ENCODE measurements around the gene ABCB11.

ABCB11 gene

DNA sequence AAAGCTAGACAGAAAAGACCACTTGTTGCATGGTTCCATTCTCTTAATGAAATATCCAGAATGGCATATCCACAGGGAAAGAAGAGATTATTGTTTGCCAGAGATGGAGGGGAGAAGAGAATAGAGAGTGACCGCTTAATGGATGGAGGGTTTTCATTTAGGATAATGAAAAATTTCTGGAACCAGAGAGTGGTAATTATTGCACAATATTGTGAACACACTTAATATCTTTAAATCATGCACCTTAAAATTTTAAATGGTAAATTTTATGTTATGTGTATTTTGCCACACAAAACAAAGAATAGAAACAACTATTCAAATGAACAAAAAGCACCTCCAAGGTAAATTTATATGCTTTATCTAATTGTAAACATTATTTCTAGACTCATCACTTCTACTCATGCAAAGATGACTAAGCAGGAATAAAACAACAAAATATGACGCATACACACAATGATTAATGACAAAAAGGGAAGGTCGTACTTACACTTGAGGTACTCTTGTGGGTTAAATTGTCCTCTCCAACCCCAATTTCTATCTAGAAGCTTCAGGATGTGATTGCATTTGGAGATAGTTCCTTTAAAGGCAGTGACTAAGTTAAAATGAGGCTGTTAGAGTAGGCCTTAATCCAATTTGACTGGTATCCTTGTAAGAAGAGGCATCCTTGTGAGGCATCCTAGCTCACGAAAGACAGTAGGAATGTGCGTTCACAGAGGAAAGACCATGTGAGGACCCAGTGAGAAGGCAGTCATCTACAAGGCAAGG is 19.5 kb upstream of the ABCB11 start:
- TF ChIP-seq GATA3 (IDR thresholded peaks at IDR 0.05; ENCODE audit: low read depth, low read length) = no peak
- no peak for TF ChIP-seq GATA2 (IDR thresholded peaks at IDR 0.05; ENCODE audit: low read depth, low read length)

DNA sequence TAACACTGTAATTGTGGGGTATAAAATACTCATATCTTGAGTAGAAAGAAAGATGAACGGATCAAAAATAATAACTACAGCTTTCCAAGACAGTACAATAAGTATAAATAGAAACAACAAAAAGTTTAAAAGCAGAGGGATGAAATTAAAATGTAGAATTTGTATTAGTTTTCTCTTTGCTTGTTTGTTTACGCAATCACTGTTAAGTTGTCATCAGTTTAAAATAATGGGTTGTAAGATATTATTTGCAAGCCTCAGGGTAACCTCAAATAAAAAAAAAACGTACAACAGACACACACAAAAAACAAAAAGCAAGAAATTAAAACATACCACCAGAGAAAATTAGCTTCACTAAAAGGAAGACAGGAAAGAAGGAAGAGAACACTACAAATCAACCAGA is 18.0 kb upstream of the ABCB11 start:
- TF ChIP-seq GATA2 (IDR thresholded peaks at IDR 0.05; ENCODE audit: low read depth, low read length) (no peak), GATA3 (IDR thresholded peaks at IDR 0.05; ENCODE audit: low read depth, low read length) (no peak)

DNA sequence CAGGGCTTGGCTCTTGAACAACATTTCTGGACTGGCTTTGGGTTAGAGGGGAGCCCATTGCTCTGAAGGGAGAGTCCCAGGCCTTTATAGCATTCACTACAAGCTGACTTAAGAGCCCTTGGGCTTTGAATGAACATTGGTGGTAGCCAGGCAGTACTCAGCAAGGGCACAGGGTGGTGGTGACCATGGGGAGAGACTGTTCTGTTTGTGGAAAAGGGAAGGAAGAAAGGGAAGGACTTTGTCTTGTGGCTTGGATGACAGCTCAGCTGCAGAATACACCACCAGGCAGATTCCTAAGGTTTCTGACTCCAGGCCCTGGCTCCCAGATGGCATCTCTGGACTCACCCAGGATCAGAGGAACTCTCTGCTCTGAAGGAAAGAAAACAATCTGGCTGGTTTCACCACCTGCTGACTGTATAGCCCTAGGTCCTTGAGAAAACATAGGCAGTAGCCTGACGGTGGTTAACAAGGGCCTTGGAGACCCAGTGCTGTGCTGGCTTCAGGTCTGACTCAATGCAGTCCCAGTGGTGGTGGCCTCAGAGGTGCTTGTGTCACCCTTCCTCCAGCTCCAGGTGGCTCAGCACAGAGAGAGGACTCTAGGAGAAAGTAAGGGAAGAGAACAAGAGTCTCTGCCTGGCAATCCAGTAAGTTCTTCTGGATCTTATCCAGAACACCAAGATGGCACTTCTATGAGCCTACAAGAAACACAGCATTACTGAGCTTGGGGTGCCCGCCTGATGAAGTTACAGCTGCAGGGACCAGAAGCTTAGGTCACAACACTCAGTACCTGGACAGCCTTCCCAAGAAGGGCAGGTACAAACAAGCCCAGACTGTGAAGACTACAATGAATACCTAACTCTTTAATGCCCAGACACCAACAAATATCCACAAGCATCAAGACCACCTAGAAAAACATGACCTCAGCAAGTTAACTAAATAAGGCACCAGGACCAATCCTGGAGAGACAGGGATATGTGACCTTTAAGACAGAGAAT is 16.4 kb upstream of the ABCB11 start:
- no peak for TF ChIP-seq GATA2 (IDR thresholded peaks at IDR 0.05; ENCODE audit: low read depth, low read length)
- no peak for TF ChIP-seq GATA3 (IDR thresholded peaks at IDR 0.05; ENCODE audit: low read depth, low read length)

- TF ChIP-seq GATA2 (IDR thresholded peaks at IDR 0.05; ENCODE audit: low read depth, low read length) (no peak), GATA3 (IDR thresholded peaks at IDR 0.05; ENCODE audit: low read depth, low read length) (no peak)
Measured at GRCh38 chr2:169046440-169047151, 15.5 kb upstream of the ABCB11 start.

DNA sequence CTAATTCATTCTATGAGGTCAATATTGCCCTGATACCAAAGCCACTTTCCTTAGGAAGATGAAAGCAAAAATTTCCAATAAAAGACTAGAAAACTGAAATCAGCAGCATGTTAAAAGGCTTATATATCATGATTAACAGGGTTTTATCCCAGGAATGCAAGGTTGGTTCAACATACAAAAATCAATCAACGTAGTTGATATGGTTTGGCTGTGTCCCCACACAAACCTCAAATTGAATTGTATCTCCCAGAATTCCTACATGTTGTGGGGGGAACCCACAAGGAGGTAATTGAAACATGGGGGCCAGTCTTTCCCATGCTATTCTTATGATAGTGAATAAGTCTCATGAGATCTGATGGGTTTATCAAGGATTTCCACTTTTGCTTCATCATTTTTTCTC is 11.7 kb upstream of the ABCB11 start:
- no peak for TF ChIP-seq GATA2 (IDR thresholded peaks at IDR 0.05; ENCODE audit: low read depth, low read length)
- no peak for TF ChIP-seq GATA3 (IDR thresholded peaks at IDR 0.05; ENCODE audit: low read depth, low read length)

DNA sequence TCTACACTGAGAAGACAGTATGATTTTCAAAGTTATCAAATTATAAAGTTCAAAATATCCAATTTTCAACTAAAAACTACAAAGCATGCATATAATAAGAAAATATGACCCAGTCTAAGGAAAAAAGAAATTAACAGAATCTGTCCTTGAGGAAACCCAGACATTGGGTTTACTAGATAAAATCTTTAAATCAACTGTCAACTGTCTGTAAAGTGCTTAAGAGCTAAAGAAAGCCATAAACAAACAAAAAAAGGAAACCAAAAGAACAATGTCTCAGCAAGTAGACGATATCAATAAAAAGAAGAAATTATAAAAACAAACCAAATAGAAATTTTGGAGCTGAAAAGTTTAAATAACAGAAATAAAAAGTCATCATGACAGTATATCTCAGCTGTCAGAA is 10.5 kb upstream of the ABCB11 start:
- TF ChIP-seq GATA2 (IDR thresholded peaks at IDR 0.05; ENCODE audit: low read depth, low read length) (no peak), GATA3 (IDR thresholded peaks at IDR 0.05; ENCODE audit: low read depth, low read length) (no peak)

DNA sequence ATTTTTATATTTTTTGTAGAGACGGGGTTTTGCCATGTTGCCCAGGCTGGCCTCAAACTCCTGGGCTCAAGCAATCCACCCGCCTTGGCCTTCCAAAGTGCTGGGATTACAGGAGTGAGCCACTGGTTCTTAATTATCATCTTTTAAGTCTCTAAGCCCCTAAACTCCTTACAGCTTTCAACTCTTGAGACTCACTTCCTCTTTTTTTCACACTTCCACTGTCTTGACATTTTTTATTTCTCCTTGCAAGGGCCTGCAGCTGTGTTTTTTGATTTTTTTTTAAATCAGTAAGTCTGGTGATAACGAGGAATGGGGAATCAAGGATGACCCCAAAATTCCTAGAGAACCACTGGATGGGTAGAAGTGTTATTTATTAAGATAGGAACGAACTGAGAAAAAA is 8.6 kb upstream of the ABCB11 start:
- TF ChIP-seq GATA2 (IDR thresholded peaks at IDR 0.05; ENCODE audit: low read depth, low read length) (no peak), GATA3 (IDR thresholded peaks at IDR 0.05; ENCODE audit: low read depth, low read length) (no peak)

DNA sequence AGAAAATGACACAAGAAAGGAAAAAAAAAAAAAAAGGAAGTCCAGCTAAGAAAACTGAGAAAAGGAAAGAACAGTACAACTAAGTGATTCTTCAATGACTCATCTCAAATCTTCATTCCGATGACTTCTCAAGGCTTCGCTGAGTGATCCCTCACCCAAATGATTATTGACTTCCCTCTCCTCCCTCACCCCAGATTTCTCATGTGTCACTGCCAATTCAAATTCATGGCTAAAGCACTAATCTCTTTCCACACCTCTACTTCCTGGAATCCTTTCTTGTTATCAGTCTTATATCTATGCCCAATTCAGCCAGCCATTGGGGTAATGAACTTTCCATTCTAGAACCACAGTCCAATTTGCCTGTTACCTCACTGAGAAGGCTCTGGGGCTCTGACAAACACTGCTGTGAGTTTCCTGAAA is 7.2 kb upstream of the ABCB11 start:
- TF ChIP-seq GATA3 (IDR thresholded peaks at IDR 0.05; ENCODE audit: low read depth, low read length) = no peak
- TF ChIP-seq GATA2 (IDR thresholded peaks at IDR 0.05; ENCODE audit: low read depth, low read length) = no peak

GRCh38 chr2:169036736-169037440 is 5.8 kb upstream of the ABCB11 start:
- TF ChIP-seq GATA3 (IDR thresholded peaks at IDR 0.05; ENCODE audit: low read depth, low read length) = no peak
- no peak for TF ChIP-seq GATA2 (IDR thresholded peaks at IDR 0.05; ENCODE audit: low read depth, low read length)

DNA sequence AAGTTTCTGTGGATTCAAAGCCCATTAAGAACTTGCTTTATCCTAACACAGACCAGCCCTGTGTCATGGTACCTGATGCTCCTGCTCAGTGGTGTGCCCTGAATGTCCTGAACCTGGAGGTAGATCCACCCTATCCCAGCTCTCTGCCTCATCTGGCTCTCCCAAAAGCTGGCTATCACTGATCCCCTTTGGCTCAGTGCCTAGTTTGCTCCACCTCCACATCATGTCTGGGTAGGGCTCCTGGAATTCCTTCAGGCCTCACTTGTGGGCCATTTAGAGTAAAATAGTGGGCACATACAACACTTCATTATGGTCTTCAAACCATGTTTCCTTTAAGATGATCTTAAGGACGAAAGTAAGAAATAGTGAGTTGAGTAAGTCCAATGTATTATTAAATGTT is 4.8 kb upstream of the ABCB11 start:
- no peak for TF ChIP-seq GATA3 (IDR thresholded peaks at IDR 0.05; ENCODE audit: low read depth, low read length)
- no peak for TF ChIP-seq GATA2 (IDR thresholded peaks at IDR 0.05; ENCODE audit: low read depth, low read length)

- no peak for TF ChIP-seq GATA2 (IDR thresholded peaks at IDR 0.05; ENCODE audit: low read depth, low read length)
- no peak for TF ChIP-seq GATA3 (IDR thresholded peaks at IDR 0.05; ENCODE audit: low read depth, low read length)
Measured at GRCh38 chr2:169034984-169035544, 3.9 kb upstream of the ABCB11 start.

DNA sequence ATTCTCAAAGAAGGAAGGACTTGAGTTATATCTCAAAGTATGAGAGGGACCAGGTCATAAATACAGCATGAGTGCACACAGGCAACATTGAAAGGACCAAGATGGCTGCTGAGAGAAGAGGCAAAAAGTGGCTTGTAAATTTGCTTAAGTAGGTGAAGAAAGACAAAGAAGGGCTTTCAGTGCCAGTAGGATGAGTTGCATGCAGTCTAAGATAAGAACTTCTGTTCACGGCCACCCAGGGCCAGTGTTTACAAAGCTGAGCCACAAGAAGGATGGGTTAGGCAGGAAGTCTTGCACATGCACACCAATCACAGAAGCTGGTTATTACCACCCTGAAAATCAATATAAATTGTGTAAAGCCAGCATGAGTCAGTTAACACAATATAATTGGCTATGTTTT is 3.1 kb upstream of the ABCB11 start:
- TF ChIP-seq GATA3 (IDR thresholded peaks at IDR 0.05; ENCODE audit: low read depth, low read length) (no peak), GATA2 (IDR thresholded peaks at IDR 0.05; ENCODE audit: low read depth, low read length) (no peak)

DNA sequence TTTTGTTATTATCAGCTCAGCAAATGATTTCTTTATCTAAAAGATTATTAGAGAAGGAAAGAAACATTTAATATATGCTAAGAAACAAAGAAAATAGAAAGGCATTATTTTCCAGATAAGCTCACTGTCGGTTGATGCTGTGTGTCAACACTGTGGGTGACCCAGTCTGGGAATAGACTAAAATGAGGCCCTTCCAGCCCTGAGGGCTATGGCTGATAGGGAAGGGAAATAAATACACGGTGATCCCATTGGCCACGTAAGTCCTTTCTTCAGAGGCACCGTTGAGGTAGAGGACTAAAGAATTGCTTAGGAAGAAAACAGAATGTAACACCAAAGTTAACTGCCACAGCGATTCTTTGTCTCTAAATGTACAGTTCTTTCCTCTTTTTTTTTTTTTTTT is 1.8 kb downstream of the ABCB11 start:
- TF ChIP-seq GATA2 (IDR thresholded peaks at IDR 0.05; ENCODE audit: low read depth, low read length) (no peak), GATA3 (IDR thresholded peaks at IDR 0.05; ENCODE audit: low read depth, low read length) (no peak)

All from SH-SY5Y (cell line).